CD4-positive, alpha-beta T cell treated with Interleukin-15 for 1 hour (primary cell): Measurements from ENCODE around the gene RNASE12.
A peak's percentile ranks its signal among the peaks of the same experiment; 100 is the strongest.
"Not testable (repeated sequence)": the region's sequence is repeated elsewhere in the genome, so short reads cannot be mapped to it uniquely, and the experiment has no call there.

Experiments
- DNase-seq: peaks from one replicate; pipeline ENCODE4 v3.0.0-alpha.2; 2020

RNASE12 gene, protein sequence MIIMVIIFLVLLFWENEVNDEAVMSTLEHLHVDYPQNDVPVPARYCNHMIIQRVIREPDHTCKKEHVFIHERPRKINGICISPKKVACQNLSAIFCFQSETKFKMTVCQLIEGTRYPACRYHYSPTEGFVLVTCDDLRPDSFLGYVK

DNA sequence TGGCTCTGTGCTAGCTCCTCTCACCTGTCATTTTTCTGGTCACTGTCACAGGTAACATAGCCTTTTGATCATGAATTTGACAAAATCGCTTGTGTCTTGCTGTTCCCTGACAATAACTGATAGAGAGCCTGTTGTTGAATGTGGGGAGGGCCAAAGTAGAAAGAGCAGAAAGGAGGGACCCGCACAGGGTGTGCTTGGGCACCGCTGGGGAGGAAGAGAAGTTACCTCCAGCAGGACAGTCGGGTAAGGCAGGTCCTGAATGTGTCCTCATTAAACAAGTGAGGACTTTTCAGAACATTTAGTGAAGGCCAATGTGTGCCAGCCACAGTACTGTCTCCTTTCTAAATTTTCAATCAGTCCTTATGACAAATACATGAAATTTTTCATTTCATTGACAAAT lies at the start of gene RNASE12:
TSS of gene RNASE12 (minus strand) at position 142 of the 400 bp plus-strand sequence. CDS start 653 bp downstream, outside the sequence.
- DNase-seq = no peak

DNA sequence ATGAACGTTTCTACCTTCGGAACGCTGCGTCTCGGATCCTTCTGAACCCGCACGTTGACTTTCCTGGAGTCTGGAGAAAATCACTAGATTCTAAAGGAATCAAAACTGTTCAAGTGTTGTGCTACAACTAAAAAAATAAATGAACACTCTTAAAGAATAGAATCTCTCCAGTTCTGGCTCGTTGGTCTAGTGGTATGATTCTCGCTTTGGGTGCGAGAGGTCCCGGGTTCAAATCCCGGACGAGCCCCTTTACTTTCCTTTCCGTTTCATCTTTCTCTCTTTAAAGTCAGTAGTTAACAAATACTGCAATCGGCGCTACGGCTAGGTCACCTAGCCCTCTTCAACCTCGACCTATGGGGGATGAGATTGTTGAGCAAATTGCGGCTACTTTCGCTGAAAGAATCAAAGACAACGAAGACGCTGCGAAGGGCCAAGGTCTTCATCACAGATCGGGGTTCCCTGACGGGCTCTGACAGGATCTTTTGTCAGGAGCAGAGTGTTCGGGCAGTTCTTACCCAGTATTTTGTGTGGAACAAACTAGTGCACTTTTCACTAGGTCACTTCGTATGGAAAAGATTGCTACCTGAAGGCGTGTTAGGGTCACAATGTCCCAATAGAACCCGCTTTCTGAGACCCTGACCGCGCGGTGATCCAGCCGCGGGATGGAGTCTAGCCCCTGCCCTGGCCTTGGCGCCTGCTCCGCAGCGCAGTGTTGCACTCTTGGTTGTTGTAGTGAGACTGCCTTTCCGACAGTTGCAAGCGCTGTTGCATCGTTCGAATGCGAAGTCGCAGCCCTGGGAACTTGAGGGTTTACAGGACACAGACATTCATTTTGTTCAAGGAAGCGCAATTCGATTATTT lies 41.9 kb upstream of the RNASE12 start:
- DNase-seq = peak; percentile 56

DNA sequence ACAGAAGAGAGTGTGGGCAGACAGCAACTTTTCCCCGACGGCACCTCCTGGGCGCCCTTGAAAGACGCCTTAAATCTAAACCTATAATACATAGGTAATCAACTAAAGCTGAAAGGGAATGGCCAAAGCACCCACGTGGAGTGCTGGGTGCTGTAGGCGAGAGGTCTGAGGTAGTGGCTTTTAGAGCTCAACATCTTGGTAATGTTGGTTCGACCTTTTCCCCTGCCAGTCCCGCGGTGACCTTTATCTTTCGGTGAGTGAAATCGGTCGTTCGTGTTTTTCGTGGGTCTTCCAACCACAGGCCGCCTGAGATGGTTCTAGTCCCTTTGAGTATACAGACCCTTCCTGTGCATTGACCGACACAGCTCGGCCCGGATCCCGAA lies 41.3 kb upstream of the RNASE12 start:
- no peak for DNase-seq

DNA sequence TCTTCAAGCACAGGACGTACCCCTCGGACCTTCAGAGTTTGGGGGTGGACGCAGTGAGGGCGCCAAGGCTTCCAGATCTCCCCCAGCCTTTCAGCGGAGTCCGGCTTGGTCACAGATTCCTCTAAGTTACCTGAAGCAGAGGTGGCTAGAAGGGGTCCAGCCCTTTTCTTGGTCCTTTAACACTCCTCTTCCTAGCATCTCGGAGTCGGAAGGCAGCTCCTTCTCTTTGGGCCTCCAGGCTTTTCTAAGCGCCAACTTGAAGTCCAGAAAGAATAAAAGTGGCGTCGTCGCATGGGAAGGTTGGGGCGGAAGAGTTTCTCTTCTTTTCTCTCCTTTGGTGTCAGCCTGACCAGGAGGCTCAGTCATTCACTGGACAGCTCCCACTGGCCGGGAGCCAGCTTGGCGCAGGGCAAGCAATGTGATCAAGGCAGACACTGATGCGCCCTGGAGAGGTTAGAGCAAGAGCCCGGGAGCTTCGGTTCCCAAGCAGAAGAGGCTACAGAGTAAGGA lies 40.8 kb upstream of the RNASE12 start:
- DNase-seq = no peak

DNA sequence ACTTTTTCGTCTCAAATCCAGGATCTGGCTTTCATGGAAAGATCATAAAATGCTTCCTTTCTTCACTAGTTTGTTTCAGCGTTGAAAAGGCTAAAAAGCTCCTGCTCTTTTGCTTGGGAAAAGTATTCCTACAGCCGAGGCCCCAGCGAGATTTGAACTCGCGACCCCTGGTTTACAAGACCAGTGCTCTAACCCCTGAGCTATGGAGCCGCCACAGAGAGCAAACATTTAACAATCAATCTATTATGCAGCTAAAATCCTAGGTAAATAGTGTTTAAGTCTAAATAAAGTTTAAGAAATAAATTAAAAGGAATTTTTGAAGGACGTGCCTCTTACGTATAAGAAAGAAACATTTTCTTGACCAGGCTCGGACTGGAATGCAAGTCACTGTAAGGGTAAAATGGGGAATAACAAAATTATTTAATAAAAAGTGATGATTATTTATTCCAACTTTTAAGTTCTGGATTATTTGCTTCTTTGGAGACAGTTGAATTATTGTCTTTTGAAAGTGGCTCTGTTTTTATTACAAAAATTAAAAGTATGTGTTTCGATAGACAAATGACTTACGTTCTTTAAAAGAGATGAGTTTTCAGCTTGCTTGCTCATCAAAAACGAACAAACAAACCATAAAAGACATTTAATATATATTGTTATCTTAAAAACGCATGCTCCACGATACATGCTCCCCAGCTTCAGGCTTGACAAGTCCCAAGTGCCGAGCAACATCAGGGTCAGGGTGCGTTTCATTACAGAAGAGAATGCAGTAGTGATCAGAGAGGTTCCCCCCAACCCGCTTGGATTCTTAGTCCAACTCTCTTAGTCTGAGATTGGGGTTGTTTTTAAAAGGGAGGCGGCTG lies 40.1 kb upstream of the RNASE12 start:
- peak; percentile 37 for DNase-seq

DNA sequence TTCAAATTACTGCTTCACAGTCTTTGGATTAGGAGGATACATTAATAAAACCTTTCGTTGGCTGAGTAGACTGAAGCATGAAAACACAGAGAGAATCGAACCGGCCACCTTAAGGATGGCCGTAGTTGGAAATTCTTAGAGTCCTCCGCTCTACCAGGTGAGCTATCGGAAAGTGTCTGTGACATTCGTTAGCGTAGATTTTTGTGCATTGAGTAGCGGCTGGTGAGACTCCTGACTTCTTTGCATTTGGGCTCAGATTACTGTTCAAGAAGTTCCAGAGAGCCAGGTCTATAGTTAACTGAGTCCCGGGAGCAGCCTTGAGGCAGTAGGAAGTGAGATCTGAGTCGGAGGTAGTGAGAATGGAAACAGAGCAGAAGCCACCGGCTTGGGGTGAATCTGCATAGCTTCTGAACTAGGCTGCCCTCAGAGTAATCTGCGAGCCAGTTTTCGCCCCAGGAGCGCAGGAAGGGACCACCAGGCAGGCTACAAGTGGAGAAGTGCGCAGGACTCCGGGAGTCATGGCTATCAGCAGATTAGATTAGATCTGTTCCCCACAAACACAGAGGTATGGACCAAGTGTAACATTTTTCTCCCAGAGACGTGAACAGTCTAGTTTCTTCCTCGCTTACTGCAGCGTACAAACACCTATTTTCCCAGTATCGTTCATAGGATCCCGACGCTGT lies 39.3 kb upstream of the RNASE12 start:
- peak; percentile 49 for DNase-seq

DNA sequence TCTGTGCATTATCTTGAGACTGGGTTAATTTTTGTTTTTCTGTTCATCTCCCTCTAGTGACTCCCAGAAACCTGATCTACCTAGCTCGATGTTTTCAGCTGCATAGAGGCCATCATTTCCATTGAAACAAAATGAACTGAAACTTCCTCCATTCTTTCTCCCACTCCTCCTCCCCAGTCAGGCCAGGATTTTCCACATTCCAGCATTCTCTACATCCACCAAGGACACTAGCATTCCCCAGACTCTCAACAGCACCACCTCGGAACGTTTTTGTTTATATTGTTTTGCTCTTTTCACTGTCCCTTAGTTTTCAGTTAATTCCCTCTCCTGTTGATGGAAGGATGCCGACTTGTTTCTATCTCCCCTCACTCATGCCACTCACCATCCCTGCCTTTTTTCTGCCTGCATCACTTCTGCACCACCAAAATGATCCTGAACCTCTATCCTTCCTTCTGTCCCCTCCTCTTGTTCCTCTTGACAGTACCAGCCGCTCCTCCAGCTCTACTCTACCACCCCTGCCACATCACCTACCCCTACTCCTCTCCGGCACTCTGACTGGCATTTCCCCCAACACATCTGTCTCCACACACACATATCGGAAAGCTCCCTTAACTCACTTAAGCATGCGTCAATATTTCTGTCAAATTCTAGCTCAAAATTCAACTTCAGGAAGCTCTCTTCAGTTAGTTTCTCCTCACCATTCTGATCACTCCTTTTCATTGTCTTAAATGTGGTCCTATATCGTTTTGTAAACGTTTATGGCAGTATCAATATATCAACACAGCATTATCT lies 37.1 kb upstream of the RNASE12 start:
- no peak for DNase-seq

DNA sequence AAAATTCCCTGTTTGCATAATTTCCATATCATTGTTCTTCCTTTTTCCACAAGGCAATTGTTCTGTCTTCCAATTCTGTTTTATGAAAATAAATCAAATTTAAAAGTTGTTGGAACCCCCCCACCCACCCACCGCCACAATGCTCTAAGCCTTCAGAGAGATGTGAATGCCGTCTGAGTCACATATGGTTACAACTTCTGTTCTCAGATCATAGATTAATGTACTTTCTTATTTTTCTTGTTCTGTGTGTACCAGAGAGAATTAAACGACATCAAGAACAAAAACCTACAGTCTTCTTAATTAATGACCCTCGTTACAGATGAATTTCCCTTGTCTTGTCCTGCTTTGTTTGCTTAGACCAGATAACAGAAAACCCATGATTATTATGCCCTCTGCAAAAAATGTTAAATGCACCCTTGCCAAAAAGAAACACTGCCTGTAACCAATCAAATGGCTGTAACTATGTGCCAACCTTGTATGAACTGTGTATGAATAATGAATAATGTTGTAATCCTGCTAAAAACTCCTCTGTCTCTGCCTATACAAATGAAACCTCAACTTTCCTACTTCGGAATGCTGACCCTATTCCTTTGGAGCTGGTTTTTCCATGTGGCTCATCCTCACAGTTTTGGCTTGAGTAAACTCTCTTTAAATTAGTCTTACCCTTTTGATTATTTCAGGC lies 36.3 kb upstream of the RNASE12 start:
- DNase-seq = no peak

DNA sequence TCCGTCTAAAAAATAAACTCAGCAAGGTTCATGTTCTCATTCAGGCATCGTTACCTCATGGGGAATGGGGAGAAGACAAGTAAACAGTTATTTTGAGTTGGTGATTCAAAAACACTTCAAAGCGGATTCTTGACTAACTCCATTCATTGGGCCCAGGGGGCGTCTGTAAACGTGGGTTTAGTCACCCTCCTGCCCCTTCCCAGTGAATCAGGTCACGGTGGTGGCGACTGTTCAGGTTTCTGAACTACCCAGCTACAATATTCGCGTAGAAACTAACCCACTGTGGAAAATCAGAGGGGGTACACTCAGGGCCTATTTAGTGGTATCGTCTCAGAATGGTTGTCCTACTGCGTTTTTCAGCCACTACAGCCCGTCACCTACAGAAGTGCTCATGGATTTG lies 35.1 kb upstream of the RNASE12 start:
- no peak for DNase-seq

DNA sequence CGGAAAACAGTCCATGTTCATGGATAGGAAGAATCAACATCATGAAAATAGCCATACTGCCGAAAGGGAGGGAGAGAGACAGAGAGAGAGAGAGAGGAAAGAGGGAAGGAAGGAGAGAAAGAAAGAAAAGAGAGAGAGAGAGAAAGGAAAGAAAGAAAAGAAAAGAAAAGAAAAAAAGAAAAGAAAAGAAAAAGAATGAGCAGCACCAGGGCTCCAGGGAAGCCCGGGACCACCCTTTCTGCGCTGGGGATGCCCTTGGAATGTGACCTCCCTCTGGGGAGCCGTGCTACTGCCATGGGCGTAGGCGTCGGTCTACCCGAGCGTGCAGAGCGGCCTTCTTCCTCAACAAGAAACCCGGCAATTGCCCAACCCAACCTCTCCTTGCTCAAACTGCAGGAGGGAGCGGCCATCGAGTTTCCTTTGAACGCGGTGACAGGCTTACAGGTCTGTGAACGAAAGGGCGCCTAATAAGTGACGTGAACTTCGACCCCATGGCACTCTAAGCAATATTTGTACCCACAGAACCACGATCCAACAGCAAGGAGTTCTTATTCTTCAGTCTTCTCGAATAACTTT lies 33.4 kb upstream of the RNASE12 start:
- peak; percentile 68 for DNase-seq

DNA sequence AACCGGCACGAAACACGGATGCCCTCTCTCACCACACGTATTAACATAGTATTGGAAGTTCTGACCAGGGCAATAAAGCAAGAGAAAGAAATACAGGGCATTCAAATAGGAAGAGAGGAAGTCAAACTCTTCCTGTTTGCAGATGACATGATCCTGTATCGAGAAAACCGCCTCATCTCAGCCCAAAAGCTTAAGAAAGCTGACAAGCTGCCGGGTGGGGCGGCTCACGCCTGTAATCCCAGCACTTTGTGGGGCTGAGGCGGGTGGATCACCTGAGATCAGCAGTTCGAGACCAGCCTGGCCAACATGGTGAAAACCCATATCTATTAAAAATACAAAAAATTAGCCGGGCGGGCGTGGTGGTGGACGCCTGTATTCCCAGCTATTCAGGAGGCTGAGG lies 32.6 kb upstream of the RNASE12 start:
- DNase-seq = no peak

DNA sequence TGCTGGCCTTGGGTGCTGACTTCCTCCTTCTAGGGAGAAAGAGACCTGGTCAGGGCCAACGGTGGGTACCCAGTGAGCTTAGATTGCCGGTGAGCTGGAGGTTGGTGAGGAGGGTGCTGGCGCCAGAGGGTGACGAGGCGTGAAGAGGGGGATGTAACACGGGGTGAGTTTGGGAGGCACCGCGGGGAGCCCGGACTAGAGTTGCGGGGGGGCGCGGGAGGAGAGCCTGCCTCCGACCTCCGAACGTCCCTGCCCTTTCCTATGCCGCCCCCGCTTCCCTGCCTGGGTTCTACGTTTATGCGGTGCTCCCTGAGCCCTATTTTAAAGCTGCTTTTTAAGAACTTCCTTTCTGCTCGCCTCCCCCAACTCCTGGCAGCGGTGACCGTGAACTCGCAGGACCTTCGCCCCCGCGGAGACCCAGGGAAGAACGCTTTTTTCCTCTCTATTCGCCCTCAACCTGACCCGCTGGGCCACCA lies 31.7 kb upstream of the RNASE12 start:
- DNase-seq = no peak

DNA sequence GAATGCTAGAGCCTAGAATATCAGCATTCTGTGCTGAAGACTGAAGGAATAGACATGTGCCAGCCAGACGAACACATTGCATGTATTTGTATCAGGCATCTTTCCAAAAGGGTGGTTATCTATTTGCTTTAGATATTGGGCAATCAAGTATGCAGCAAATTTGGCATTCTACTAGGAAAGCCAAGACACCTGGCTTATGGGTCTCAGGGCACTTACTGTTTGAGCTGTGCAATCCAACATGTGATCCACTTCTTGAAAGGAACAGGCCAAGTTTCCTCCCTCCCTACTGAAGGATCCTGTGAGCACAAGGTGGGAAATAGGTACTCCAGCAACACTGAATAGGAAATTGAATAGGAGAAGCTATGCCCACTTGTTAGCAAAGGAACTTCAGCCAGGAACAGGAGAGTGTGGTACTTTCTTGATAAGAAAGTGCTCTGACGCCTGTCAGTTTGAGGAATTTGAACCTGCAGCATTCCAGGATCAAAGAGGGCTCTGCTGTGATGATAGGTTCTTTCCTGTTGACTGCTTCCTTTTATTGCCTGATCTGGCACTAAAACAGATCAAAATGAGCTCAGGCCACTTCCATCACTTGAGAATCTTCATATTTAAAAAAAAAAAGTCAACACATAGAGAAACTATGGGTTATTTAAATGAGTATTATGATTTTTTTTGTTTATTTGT lies 29.8 kb upstream of the RNASE12 start:
- DNase-seq = no peak

DNA sequence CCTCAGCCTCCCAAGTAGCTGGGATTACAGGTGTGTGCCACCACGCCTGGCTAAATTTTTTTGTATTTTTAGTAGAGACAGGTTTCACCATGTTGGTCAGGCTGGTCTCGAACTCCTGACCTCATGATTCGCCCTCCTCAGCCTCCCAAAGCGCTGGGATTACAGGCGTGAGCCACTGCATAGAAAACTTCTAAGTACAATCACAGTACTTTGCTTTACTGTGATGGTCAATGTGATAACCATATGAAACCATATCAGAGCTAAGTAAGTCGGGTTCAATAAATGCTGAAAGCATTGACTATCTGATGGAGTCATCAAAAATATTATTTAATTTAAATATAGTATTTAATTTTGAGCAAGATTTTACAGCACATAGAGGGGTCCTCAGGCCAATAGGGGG lies 28.5 kb upstream of the RNASE12 start:
- not testable (repeated sequence) for DNase-seq

DNA sequence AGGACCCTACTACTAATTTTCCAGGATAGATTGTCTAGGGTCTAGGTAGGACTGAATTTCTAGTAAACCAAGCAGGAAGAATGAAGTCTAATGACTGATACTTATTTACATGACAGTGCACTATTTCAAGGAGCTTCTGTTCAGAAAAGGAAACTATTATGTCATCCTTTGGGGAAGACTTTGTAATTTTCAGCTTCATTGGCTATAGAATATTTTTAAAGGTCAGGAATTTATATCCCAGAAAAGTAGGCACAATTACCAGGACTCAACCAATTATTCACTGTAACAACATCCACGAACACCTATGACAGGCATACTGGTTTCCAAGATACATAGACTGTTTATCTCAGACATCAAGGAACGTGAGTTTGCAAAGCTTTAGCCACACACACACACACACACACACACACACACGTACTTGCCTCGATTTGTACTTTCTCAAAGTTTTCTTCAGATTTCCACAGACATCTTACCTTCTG lies 27.1 kb upstream of the RNASE12 start:
- DNase-seq = no peak

DNA sequence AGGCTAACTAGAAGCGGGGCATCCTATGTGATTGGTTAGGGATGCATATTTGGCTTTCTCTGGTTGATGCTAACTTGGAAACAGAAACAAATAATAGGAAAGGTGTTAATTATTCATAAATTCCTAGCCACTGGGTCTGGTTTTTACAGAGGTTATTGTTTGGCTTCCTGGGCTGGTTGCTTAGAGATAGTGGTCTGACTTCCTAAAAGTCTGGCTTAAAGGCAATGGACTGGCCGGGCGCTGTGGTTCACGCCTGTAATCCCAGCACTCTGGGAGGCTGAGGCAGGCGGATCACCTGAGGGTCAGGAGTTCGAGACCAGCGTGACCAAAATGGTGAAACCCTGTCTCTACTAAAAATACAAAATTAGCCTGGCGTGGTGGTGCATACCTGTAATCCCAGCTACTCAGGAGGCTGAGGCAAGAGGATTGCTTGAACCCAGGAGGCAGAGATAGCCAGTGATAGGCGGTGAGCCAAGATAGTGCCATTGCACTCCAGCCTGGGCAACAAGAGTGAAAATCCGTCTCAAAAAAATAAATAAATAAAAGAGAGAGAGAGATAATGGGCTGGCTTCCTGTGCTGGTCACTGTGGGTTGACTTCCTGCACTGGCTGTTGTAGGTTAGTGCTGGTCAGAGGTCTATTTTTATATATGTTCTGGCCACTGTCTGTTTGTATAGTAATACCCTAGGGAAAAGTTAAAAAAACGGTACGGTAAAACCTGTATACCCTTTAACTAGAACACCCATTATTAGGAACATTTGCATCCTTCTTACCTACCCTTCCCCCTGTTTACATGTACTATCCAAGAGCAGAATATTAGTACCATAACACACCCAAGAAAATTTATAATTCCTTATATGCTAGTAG lies 26.2 kb upstream of the RNASE12 start:
- DNase-seq = no peak

DNA sequence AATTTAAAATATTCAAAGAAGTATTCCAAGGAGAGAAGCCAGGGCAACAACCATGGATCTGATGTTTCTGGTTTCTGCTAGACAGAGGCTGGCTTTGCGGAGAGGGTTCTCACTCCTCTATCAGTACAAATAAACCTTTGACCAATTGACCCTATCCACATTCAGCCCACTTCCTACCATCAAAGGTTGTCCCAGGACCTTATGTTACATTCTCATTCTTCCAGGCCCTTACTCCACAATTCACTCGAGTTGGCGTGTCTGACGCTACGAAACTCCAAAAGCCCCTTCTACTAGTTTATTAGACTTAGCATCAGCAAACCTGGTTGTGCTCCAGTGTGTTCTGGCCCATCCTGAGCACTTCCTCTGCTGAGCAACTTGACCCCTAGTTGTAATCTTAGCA lies 24.8 kb upstream of the RNASE12 start:
- DNase-seq = no peak

DNA sequence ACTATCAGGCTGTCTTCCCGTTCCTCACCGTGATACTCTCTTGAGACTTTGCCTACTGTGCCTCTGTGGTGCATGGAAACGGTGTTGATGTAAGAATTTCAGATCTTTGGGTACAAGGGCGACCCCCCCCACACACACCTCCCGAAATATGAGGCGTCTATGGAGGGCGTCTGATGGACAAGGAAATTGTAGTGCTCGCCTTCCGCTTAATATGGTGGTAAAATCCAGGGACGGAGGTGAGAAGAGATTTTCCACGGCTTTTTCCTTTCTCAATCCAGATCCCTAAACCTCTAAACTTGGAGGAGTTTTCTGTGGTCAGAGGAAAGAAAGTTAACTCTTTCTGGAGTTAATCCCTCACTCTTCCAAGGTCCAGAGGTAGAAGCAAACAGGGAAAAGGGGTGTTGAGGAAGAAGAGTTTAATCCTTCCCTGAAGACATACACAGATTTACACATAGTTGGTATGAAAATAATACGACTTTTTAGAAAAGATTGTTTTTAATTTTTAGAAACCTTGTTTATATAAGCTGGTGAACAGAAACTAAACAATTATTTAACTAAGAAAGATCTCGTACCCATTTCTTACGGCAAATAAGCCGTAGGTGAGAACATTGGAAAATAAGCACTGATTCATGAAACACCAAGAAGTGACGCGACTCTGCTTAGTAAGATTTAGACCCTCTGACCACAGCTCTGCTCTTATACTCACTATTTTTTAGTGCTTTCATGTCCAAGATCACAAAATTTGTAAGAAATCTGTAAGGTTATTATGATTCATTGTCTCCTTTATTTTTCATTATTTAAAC lies 23.1 kb upstream of the RNASE12 start:
- peak; percentile 36 for DNase-seq
